Uterus (tissue), 2 donors: ENCODE data around the gene CBR4.

Source experiments
- CTCF ChIP-seq, 4 experiments: fragments of 200-600 bp in 2 of 4; fragments of 450-650 bp in 2 of 4; sonication (generic) in 2 of 4; IDR thresholded peaks; one replicate each; pipeline ENCODE4 v1.5.1; 2016 to 2019; ENCODE audit warnings: antibody characterized with exemption in 4 of 4, mild to moderate bottlenecking in 2 of 4, moderate library complexity in 1 of 4
- POLR2A ChIP-seq, 2 donors: fragments of 450-650 bp; IDR thresholded peaks; one replicate each; pipeline ENCODE4 v1.6.1; 2016; ENCODE audit warnings: antibody characterized with exemption in 2 of 2, mild to moderate bottlenecking in 1 of 2, moderate library complexity in 1 of 2

GRCh38 chr4:168981460-168981859 is 28.6 kb downstream of the CBR4 start:
- TF ChIP-seq CTCF (IDR thresholded peaks at IDR 0.05) = no peak
- TF ChIP-seq POLR2A (IDR thresholded peaks at IDR 0.05) = no peak
